Lower lobe of right lung (tissue), 2 donors: ENCODE measurements around the gene MAP3K20. TPM values are rescaled to one million over a fixed set of nuclear protein-coding genes. Genes with fewer than 3 reads are reported as not detected.
A peak's percentile ranks its signal among the peaks of the same experiment; 100 is the strongest.

Source experiments
- ATAC-seq, 2 donors: fragments of 200-7000 bp; cut with Tn5 transposase; one replicate each; pipeline ENCODE4 v1.9.1; 2020 to 2022; ENCODE audit warnings: mild to moderate bottlenecking in 2 of 2, moderate library complexity in 2 of 2
- DNase-seq: peaks from one replicate; pipeline ENCODE4 v3.0.0-alpha.2; 2020
- H3K27ac ChIP-seq: fragments of 200-600 bp; one replicate; pipeline ENCODE4 v1.8.0; 2022
- H3K27me3 ChIP-seq: fragments of 200-600 bp; one replicate; pipeline ENCODE4 v1.8.0; 2022; ENCODE audit warnings: low read depth
- H3K36me3 ChIP-seq: fragments of 200-600 bp; one replicate; pipeline ENCODE4 v1.8.0; 2022; ENCODE audit warnings: mild to moderate bottlenecking
- H3K4me1 ChIP-seq: fragments of 200-600 bp; one replicate; pipeline ENCODE4 v1.8.0; 2022
- H3K4me3 ChIP-seq: fragments of 200-600 bp; one replicate; pipeline ENCODE4 v1.8.0; 2022; ENCODE audit warnings: mild to moderate bottlenecking
- H3K9me3 ChIP-seq: fragments of 200-600 bp; one replicate; pipeline ENCODE4 v1.8.0; 2022
- CTCF ChIP-seq: fragments of 200-600 bp; IDR thresholded peaks from one replicate; pipeline ENCODE4 v1.8.0; 2022; ENCODE audit warnings: antibody characterized with exemption, mild to moderate bottlenecking
- intact Hi-C: fragments of 100-400 bp; cut with DNase I; formaldehyde crosslinking; loops from one replicate; pipeline ENCODE4 v1.11.0; 2022
- total RNA-seq: library from RNA; stranded (reverse); fragmentation: NEBNext Ultra II Directional; extraction: Animal tissue kit (Norgen Biotek cat#: 25700); gene quantifications from one replicate; pipeline ENCODE4 v1.2.1, GENCODE V29; 2021
- donor health status: DM: no; HTN: yes; CAD: no; lungs with severe emphysema.

The MAP3K20 gene
- total RNA-seq, 1 donor from 2014 or later = 40.8 TPM

- no peak for DNase-seq
- no peaks in the 10 kb centered on the region for H3K36me3 ChIP-seq
- intact Hi-C loops = no loop called here
- H3K9me3 ChIP-seq = no peaks in the 10 kb centered on the region
- TF ChIP-seq CTCF = no peak
- H3K4me3 ChIP-seq = no peak overlapping the region
- peaks cover 16% of the 10 kb centered on the region for H3K4me1 ChIP-seq
- H3K27me3 ChIP-seq = no peaks in the 10 kb centered on the region
- ATAC-seq = no peak
- H3K27ac ChIP-seq = no peak overlapping the region
Observed at GRCh38 chr2:173053043-173053699, 22.5 kb upstream of the MAP3K20 start.

DNA sequence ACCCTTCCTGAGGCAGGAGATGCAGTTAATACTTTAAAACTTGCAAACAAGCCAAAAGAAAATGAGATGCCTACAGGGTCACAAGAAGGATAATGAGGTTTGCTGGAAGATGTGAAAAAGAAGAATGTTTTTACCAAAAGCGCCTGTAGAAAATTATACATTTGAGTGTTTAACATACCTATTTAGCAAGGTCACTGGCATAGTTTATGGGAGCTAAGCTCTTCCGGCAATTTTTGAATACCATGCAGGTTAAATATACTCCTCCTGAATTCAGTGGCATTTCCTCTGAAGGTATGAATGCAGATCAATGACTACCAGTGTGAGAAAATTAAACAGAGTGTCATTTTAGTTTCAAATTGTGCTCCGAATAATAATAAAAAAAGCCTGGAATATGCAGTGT, 21.2 kb upstream of the MAP3K20 start:
- intact Hi-C loops = no loop called here
- Histone ChIP-seq H3K9me3 (no peaks in the 10 kb centered on the region), H3K4me1 (peaks cover 10% of the 10 kb centered on the region)

DNA sequence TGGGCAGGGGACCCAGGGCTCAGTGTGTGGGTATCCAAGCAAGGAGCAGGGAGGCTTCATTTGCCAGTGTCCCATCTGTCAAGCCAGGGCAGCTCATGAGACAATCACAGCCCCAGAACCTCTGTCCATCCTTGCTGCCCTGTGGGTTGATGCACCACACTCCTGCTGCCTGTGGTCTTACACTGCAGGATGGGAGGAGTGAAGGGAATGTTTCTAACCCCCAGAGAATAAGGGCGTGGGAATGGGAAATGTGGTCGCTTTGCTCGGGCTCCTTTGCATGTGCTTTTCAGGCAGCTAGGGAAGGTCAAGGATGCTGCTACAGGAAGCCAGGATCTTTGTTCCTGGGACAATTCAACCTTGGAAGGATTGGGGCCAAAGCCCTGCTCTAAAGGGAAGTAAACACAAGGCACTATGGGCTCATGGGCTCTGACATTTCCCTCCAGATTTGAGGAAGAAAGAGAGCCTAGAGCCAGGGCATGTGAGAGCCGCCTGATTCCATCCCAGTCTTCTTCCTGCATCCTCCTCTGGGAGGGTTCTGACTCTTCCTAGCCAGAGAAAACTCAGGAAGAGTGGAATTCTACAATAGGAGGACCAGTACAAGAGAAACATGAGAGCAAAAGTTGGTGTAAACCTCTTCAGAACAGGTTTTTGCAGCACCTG, 18.8 kb upstream of the MAP3K20 start:
- intact Hi-C loops = no loop called here
- ATAC-seq (no peak), DNase-seq (no peak)
- Histone ChIP-seq H3K36me3 (no peaks in the 10 kb centered on the region), H3K27ac (no peak overlapping the region), H3K4me1 (peaks cover 17% of the 10 kb centered on the region), H3K4me3 (no peak overlapping the region), H3K9me3 (no peaks in the 10 kb centered on the region), H3K27me3 (no peaks in the 10 kb centered on the region)
- no peak for TF ChIP-seq CTCF

More for the DNA sequence above, 21.2 kb upstream of the MAP3K20 start:
- ATAC-seq = no peak
- H3K4me3 ChIP-seq = no peak overlapping the region
- no peak for DNase-seq
- no peak for TF ChIP-seq CTCF
- no peaks in the 10 kb centered on the region for H3K36me3 ChIP-seq
- no peak overlapping the region for H3K27ac ChIP-seq
- H3K27me3 ChIP-seq = no peaks in the 10 kb centered on the region

- no peaks in the 10 kb centered on the region for H3K36me3 ChIP-seq
Observed at GRCh38 chr2:173058097-173058496, 17.5 kb upstream of the MAP3K20 start.

DNA sequence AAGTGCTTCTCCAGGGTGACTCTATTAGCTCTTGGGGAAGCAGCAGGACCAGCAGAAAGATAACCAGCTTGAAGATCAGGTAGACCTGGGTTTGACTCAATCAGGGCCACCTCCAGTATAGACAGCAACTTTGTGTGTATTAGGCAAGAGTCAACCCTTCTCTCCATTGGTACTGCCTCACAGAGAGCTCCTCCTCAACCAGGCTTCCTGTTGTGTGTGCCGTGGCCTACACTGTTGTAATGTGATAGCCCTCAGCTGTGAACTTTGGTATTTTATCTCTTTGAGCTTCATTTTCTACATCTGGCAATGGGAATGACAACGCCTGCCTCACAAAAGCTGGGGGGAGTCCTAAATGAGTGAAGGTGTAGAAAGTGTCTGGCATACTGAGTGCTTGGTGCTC, 17.0 kb upstream of the MAP3K20 start:
- no peaks in the 10 kb centered on the region for H3K9me3 ChIP-seq
- no peak overlapping the region for H3K27ac ChIP-seq
- TF ChIP-seq CTCF = no peak
- no peak overlapping the region for H3K4me3 ChIP-seq
- H3K27me3 ChIP-seq = no peaks in the 10 kb centered on the region
- H3K36me3 ChIP-seq = no peaks in the 10 kb centered on the region
- intact Hi-C loops = no loop called here
- DNase-seq = no peak
- peak in 1 of 2 donors; percentile 48 for ATAC-seq
- H3K4me1 ChIP-seq = peaks cover 17% of the 10 kb centered on the region

More at GRCh38 chr2:173058097-173058496, 17.5 kb upstream of the MAP3K20 start:
- intact Hi-C loops = no loop called here
- Histone ChIP-seq H3K4me3 (no peak overlapping the region), H3K27me3 (no peaks in the 10 kb centered on the region), H3K4me1 (peaks cover 17% of the 10 kb centered on the region), H3K9me3 (no peaks in the 10 kb centered on the region), H3K27ac (no peak overlapping the region)
- no peak for DNase-seq
- no peak for TF ChIP-seq CTCF
- ATAC-seq = no peak
